K562 (cell line): ENCODE results near the gene GPR37L1. TPM values are rescaled to one million over a fixed set of nuclear protein-coding genes. Genes with fewer than 3 reads are reported as not detected.
A peak's percentile ranks its signal among the peaks of the same experiment; 100 is the strongest.

Source experiments
- ARID2 ChIP-seq: fragments of 450-650 bp; IDR thresholded peaks from 2 replicates; pipeline ENCODE4 v1.6.1; 2017; ENCODE audit warnings: antibody characterized with exemption, mild to moderate bottlenecking
- BACH1 ChIP-seq: fragments of 200-800 bp; sonication (Bioruptor generic); IDR thresholded peaks from 2 replicates; pipeline ENCODE4 v1.6.1; 2016; ENCODE audit warnings: missing genetic modification characterization, missing compliant biosample characterization
- CEBPZ ChIP-seq: fragments of 150-350 bp; IDR thresholded peaks from 2 replicates; pipeline ENCODE4 v1.6.1; 2014; ENCODE audit warnings: low read depth, mild to moderate bottlenecking, low read length, borderline replicate concordance
- E2F8 ChIP-seq: fragments of 450-650 bp; IDR thresholded peaks from 2 replicates; pipeline ENCODE4 v1.7.1; 2018; ENCODE audit warnings: mild to moderate bottlenecking, low read depth; ENCODE audit not compliant: partially characterized antibody
- HDAC1 ChIP-seq, 2 experiments: fragments of 450-650 bp; IDR thresholded peaks; 2 replicates each; pipeline ENCODE4 v1.6.1; 2016 to 2017; ENCODE audit warnings: inconsistent platforms in 1 of 2, mild to moderate bottlenecking in 1 of 2, moderate library complexity in 1 of 2
- HSF4 ChIP-seq: fragments of 250-450 bp; sonication (Bioruptor Pico); IDR thresholded peaks from 2 replicates; pipeline ENCODE4 v2.1.2; 2022; ENCODE audit warnings: mild to moderate bottlenecking, moderate library complexity, borderline replicate concordance
- L3MBTL2 ChIP-seq: fragments of 450-650 bp; IDR thresholded peaks from 2 replicates; pipeline ENCODE4 v1.6.1; 2016; ENCODE audit warnings: mild to moderate bottlenecking, moderate library complexity
- NCOA2 ChIP-seq, 2 experiments: fragments of 450-650 bp; IDR thresholded peaks; 2 replicates each; pipeline ENCODE4 v1.6.1; 2018; ENCODE audit warnings: mild to moderate bottlenecking in 2 of 2, moderate library complexity in 1 of 2; ENCODE audit not compliant: partially characterized antibody in 2 of 2
- NCOA4 ChIP-seq: fragments of 450-650 bp; IDR thresholded peaks from 2 replicates; pipeline ENCODE4 v1.6.1; 2018; ENCODE audit warnings: mild to moderate bottlenecking; ENCODE audit not compliant: partially characterized antibody
- NFIC ChIP-seq: fragments of 450-650 bp; IDR thresholded peaks from 2 replicates; pipeline ENCODE4 v1.6.1; 2017; ENCODE audit warnings: mild to moderate bottlenecking, inconsistent platforms
- POLR3G ChIP-seq: IDR thresholded peaks from 2 replicates; pipeline ENCODE4 v1.6.1; 2011; ENCODE audit not compliant: insufficient read length, insufficient replicate concordance; ENCODE audit errors: extremely low read depth
- RBBP5 ChIP-seq: fragments of 200-600 bp; sonication (generic); IDR thresholded peaks from 2 replicates; pipeline ENCODE4 v1.6.1; 2012; ENCODE audit warnings: borderline replicate concordance, mild to moderate bottlenecking, low read length, control low read depth, inconsistent platforms; ENCODE audit not compliant: insufficient read depth, poor library complexity, severe bottlenecking
- SUPT5H ChIP-seq: fragments of 450-650 bp; IDR thresholded peaks from 2 replicates; pipeline ENCODE4 v1.6.1; 2016
- THAP7 ChIP-seq: fragments of 250-450 bp; sonication (Bioruptor Pico); IDR thresholded peaks from 2 replicates; pipeline ENCODE4 v1.5.0; 2021
- TSC22D4 ChIP-seq: fragments of 450-650 bp; IDR thresholded peaks from 2 replicates; pipeline ENCODE4 v1.6.1; 2016; ENCODE audit warnings: missing genetic modification characterization, missing biosample characterization, control low read depth
- ZBTB49 ChIP-seq: sonication (generic); formaldehyde crosslinking; IDR thresholded peaks from 2 replicates; pipeline ENCODE4 v1.8.0; 2022; ENCODE audit warnings: missing genetic modification reagents, mild to moderate bottlenecking, borderline replicate concordance
- ZNF551 ChIP-seq: fragments of 250-450 bp; sonication (Bioruptor Pico); IDR thresholded peaks from 2 replicates; pipeline ENCODE4 v1.5.0; 2021; ENCODE audit warnings: mild to moderate bottlenecking, moderate library complexity
- ZSCAN32 ChIP-seq: fragments of 450-650 bp; formaldehyde crosslinking; IDR thresholded peaks from 2 replicates; pipeline ENCODE4 v1.4.0; 2020; ENCODE audit warnings: mild to moderate bottlenecking, moderate library complexity
- polyA plus RNA-seq, 8 experiments: library from polyadenylated mRNA; depleted of rRNA in 4 of 8; stranded (reverse) in 5 of 8; unstranded in 3 of 8; fragments of >200 nt; fragmentation: Nextera tagmentation in 2 of 8; fragmentation: Illumina TruSeq in 1 of 8; extraction: Ambion mirVana in 2 of 8; extraction: Trizol in 1 of 8; gene quantifications; 2 replicates each; pipeline versions ENCODE4 v1.2.1 to v1.2.3, GENCODE V29; 2011 to 2014; ENCODE audit warnings: inconsistent platforms in 1 of 8, missing spikeins in 1 of 8
- total RNA-seq, 7 experiments: library from RNA; depleted of rRNA in 6 of 7; stranded (reverse); fragments of >200 nt in 6 of 7; fragmentation: Illumina TruSeq in 2 of 7; extraction: Trizol in 2 of 7; gene quantifications; 2 replicates each; pipeline versions ENCODE4 v1.2.1 to v1.2.3, GENCODE V29; 2011 to 2021; ENCODE audit warnings: low replicate concordance in 1 of 7

The GPR37L1 gene
- total and polyA plus RNA-seq, 9 of the 15 experiments (the other 6 are each of a cell fraction or from before 2014, with no cell fraction given), result not detected

GRCh38 chr1:202158810-202159533 is 36.3 kb downstream of the GPR37L1 start (continued):
- TF ChIP-seq THAP7 (CRISPR knock-in tag), result no peak
- no peak for TF ChIP-seq NCOA4
- no peak for TF ChIP-seq ARID2
- no peak for TF ChIP-seq POLR3G
- no peak for TF ChIP-seq TSC22D4 (tag)
- no peak for TF ChIP-seq ZNF551
- TF ChIP-seq ZBTB49, result no peak
- peak; percentile 88 for TF ChIP-seq L3MBTL2
- TF ChIP-seq E2F8, result no peak
- no peak for TF ChIP-seq ZSCAN32
- TF ChIP-seq NFIC, result no peak
- no peak for TF ChIP-seq NCOA2 (IDR thresholded peaks at IDR 0.05; ENCODE audit: partially characterized antibody in 2 of 2)
- TF ChIP-seq HSF4 (CRISPR knock-in tag), result no peak
- no peak for TF ChIP-seq CEBPZ
- TF ChIP-seq RBBP5, result no peak
- TF ChIP-seq BACH1 (tag), result no peak
- no peak for TF ChIP-seq HDAC1 (IDR thresholded peaks at IDR 0.05)
- no peak for TF ChIP-seq SUPT5H
